Endothelial cell of umbilical vein (primary cell): ENCODE data around the gene NMRAL1. TPM values are rescaled to one million over a fixed set of nuclear protein-coding genes. Genes with fewer than 3 reads are reported as not detected.

Experiments
- BruUV-seq: library from RNA; stranded (reverse); fragments of 400-500 nt; replicated peaks from 2 replicates; lab custom pipeline; 2021; lab: Mats Ljungman, UMichigan
- CTCF ChIA-PET: fragments of 300-600, 350-600 bp; sonication (Branson Sonifier 250); formaldehyde crosslinking; loops from one replicate; lab custom pipeline; 2021; ENCODE audit warnings: antibody characterized with exemption, inconsistent platforms; lab: Charles Lee
- POLR2A ChIA-PET: fragments of 300-600, 350-600 bp; sonication (Branson Sonifier 250); formaldehyde crosslinking; loops from one replicate; lab custom pipeline; 2021; ENCODE audit warnings: antibody characterized with exemption, inconsistent platforms; lab: Charles Lee
- DNase-seq: peaks from one replicate; pipeline ENCODE4 v3.0.0-alpha.2; 2011; ENCODE audit warnings: low read depth, low spot score
- FAIRE-seq: peaks from 2 replicates; lab custom pipeline; 2011; peaks lifted over from hg19 to GRCh38; lab: Jason Lieb, UNC
- H2AFZ ChIP-seq: 2 replicates; pipeline ENCODE4 v1.6.0; 2012; ENCODE audit warnings: low read depth, low read length, control low read depth, inconsistent platforms
- H3K27ac ChIP-seq: 2 replicates; pipeline ENCODE4 v1.5.1; 2011; ENCODE audit warnings: low read depth, mild to moderate bottlenecking, control low read depth, low read length, moderate library complexity; ENCODE audit not compliant: insufficient read depth
- H3K27me3 ChIP-seq, 2 experiments: 2 replicates each; pipeline versions ENCODE4 v1.6.0 to v1.6.1; 2011; ENCODE audit warnings: low read length in 2 of 2, mixed read lengths in 1 of 2; ENCODE audit not compliant: control insufficient read depth in 2 of 2, insufficient read depth in 2 of 2
- H3K36me3 ChIP-seq, 2 experiments: 2 replicates in 1 of 2; 3 replicates in 1 of 2; pipeline ENCODE4 v1.5.1; 2011; ENCODE audit warnings: low read length in 2 of 2, mild to moderate bottlenecking in 1 of 2, moderate library complexity in 1 of 2; ENCODE audit not compliant: control insufficient read depth in 2 of 2, insufficient read depth in 2 of 2; ENCODE audit errors: extremely low read depth in 1 of 2
- H3K4me1 ChIP-seq: 3 replicates; pipeline ENCODE4 v1.5.1; 2011; ENCODE audit warnings: mild to moderate bottlenecking, low read length; ENCODE audit not compliant: control insufficient read depth, insufficient read depth; ENCODE audit errors: extremely low read depth
- H3K4me2 ChIP-seq: 2 replicates; pipeline ENCODE4 v1.6.1; 2011; ENCODE audit warnings: low read length, control low read depth, mixed read lengths; ENCODE audit not compliant: insufficient read depth
- H3K4me3 ChIP-seq, 3 experiments: fragments of 200-600 bp in 1 of 3; sonication (generic), shearing (Covaris generic) in 1 of 3; replicated peaks in 1 of 3; 2 replicates each; pipeline ENCODE4 v1.5.1; 2011 to 2016; ENCODE audit warnings: control low read depth in 3 of 3, low read length in 3 of 3, mild to moderate bottlenecking in 2 of 3, inconsistent platforms in 1 of 3, low read depth in 1 of 3, moderate library complexity in 1 of 3; ENCODE audit not compliant: insufficient read depth in 1 of 3
- H3K79me2 ChIP-seq: 2 replicates; pipeline ENCODE4 v1.6.0; 2012; ENCODE audit warnings: low read length, inconsistent platforms; ENCODE audit not compliant: control insufficient read depth, insufficient read depth
- H3K9ac ChIP-seq: replicated peaks from 2 replicates; pipeline ENCODE3; 2011; ENCODE audit warnings: low read length, control low read depth; ENCODE audit not compliant: insufficient read depth; ENCODE audit errors: extremely low read depth
- H3K9me1 ChIP-seq: replicated peaks from 3 replicates; pipeline ENCODE4 v1.6.0; 2011; ENCODE audit warnings: mild to moderate bottlenecking, low read length; ENCODE audit not compliant: control insufficient read depth, insufficient read depth; ENCODE audit errors: extremely low read depth
- H3K9me3 ChIP-seq: replicated peaks from 2 replicates; pipeline ENCODE4 v1.5.1; 2012; ENCODE audit warnings: low read length, inconsistent platforms; ENCODE audit not compliant: control insufficient read depth, insufficient read depth
- H4K20me1 ChIP-seq: replicated peaks from 2 replicates; pipeline ENCODE3; 2011; ENCODE audit warnings: mild to moderate bottlenecking, low read length; ENCODE audit not compliant: control insufficient read depth, insufficient read depth; ENCODE audit errors: extremely low read depth
- CTCF ChIP-seq, 2 donors: IDR thresholded peaks; 1 replicate in 1 of 2; 2 replicates in 1 of 2; pipeline ENCODE4 v1.5.1; 2011; ENCODE audit warnings: low read length in 2 of 2, mild to moderate bottlenecking in 2 of 2, moderate library complexity in 2 of 2, control low read depth in 1 of 2, inconsistent platforms in 1 of 2, low read depth in 1 of 2; ENCODE audit not compliant: insufficient read depth in 1 of 2; ENCODE audit errors: extremely low read depth in 1 of 2
- EZH2 ChIP-seq: IDR thresholded peaks from 2 replicates; pipeline ENCODE4 v1.6.1; 2012; ENCODE audit warnings: borderline replicate concordance, low read depth, mild to moderate bottlenecking, moderate library complexity, low read length, inconsistent platforms; ENCODE audit not compliant: severe bottlenecking
- FOS ChIP-seq: IDR thresholded peaks from 2 replicates; pipeline ENCODE4 v1.6.1; 2011; ENCODE audit warnings: mild to moderate bottlenecking, low read length, moderate library complexity, borderline replicate concordance; ENCODE audit not compliant: insufficient read depth
- GATA2 ChIP-seq: IDR thresholded peaks from 2 replicates; pipeline ENCODE4 v1.7.0; 2011; ENCODE audit warnings: low read depth, mild to moderate bottlenecking, moderate library complexity, mixed read lengths, low read length; ENCODE audit not compliant: insufficient read length, insufficient read depth
- JUN ChIP-seq: IDR thresholded peaks from 2 replicates; pipeline ENCODE4 v1.6.1; 2011; ENCODE audit warnings: borderline replicate concordance, low read depth; ENCODE audit not compliant: insufficient read length, insufficient read depth
- MAX ChIP-seq: IDR thresholded peaks from 2 replicates; pipeline ENCODE4 v1.6.1; 2011; ENCODE audit not compliant: insufficient read depth, insufficient read length
- POLR2A ChIP-seq: IDR thresholded peaks from 2 replicates; pipeline ENCODE4 v1.6.1; 2012; ENCODE audit warnings: low read depth, mild to moderate bottlenecking, control low read depth, low read length
- POLR2AphosphoS5 ChIP-seq: IDR thresholded peaks from 2 replicates; pipeline ENCODE4 v1.6.1; 2012; ENCODE audit warnings: low read depth, mild to moderate bottlenecking, control low read depth, low read length, moderate library complexity; ENCODE audit not compliant: insufficient read depth
- dilution Hi-C: fragments of 300-500 bp; cut with MboI; formaldehyde crosslinking; loops from one replicate; pipeline ENCODE4 v1.15.0; 2019; ENCODE audit warnings: low sequenced_read_pairs; ENCODE audit not compliant: extremely low pct_ligation_motif_present
- intact Hi-C: fragments of 100-400 bp; cut with micrococcal nuclease; formaldehyde crosslinking; loops from one replicate; pipeline ENCODE4 v1.10.0; 2022
- polyA plus RNA-seq, 4 experiments: library from polyadenylated mRNA; depleted of rRNA in 3 of 4; stranded (reverse) in 3 of 4; unstranded in 1 of 4; fragments of >200 nt; gene quantifications; 2 replicates each; pipeline versions ENCODE4 v1.2.1 to v1.2.3, GENCODE V29; 2011 to 2012; ENCODE audit warnings: missing spikeins in 1 of 4
- total RNA-seq: library from RNA; stranded (reverse); gene quantifications from 2 replicates; pipeline ENCODE4 v1.2.3, GENCODE V29; 2021

NMRAL1 gene
- total and polyA plus RNA-seq, 2 donors (not counting 3 experiments of a cell fraction or from before 2014, with no cell fraction given) = 48.0 to 84.4 TPM

GRCh38 chr16:4486126-4486893 lies 11.9 kb upstream of the NMRAL1 start:
- no peak overlapping the region for H3K4me3 ChIP-seq
- peaks cover under 1% of the 10 kb centered on the region for H4K20me1 ChIP-seq
- H3K9me1 ChIP-seq = no peaks in the 10 kb centered on the region
- peaks cover 30% of the 10 kb centered on the region for H3K79me2 ChIP-seq
- FAIRE-seq = no peak
- ChIA-PET CTCF (interaction anchor here (1.3 to 2.7 kb wide), 5 partner anchors 9 to 99 kb away, joined by 3 to 31 read pairs (median 5); partner anchors contain the start of gene HMOX2), POLR2A (no interaction called here)
- no peaks in the 10 kb centered on the region for H3K9me3 ChIP-seq
- H3K36me3 ChIP-seq = peaks cover 3 to 7% of the 10 kb centered on the region in 2 experiments
- H3K27ac ChIP-seq = no peak overlapping the region
- H3K27me3 ChIP-seq = no peaks in the 10 kb centered on the region
- dilution Hi-C loops = no loop called here
- TF ChIP-seq POLR2A (no peak), GATA2 (no peak), MAX (no peak), EZH2 (no peak), JUN (no peak), POLR2AphosphoS5 (no peak), CTCF (IDR thresholded peaks at IDR 0.05; ENCODE audit: extremely low read depth in 1 of 2, insufficient read depth in 1 of 2, low read depth in 1 of 2, low read length in 2 of 2) (no peak), FOS (no peak)
- peaks cover 15% of the 10 kb centered on the region for H3K4me1 ChIP-seq
- no peak overlapping the region for H2AFZ ChIP-seq
- no peak overlapping the region for H3K9ac ChIP-seq
- intact Hi-C loops = no loop called here
- BruUV-seq = no TSS peak
- H3K4me2 ChIP-seq = no peak overlapping the region
- no peak for DNase-seq
